Measurements from ENCODE around the gene KCTD1. TPM values are rescaled to one million over a fixed set of nuclear protein-coding genes. Genes with fewer than 3 reads are reported as not detected.

KCTD1 gene
- total RNA-seq, 1 experiment from 2014 or later, result 4.1 TPM

GRCh38 chr18:26432651-26433424 lies 115.5 kb downstream of the KCTD1 start:
- no TSS peak for BruUV-seq (replicated peaks)

GRCh38 chr18:26429535-26430226 lies 118.7 kb downstream of the KCTD1 start:
- intact Hi-C loops (cut with micrococcal nuclease; ENCODE audit: unreplicated experiment), result no loop called here
- no peak overlapping the region for H3K27ac ChIP-seq (ENCODE audit: low read depth, low read length, poor library complexity, severe bottlenecking)
- no peaks in the 10 kb centered on the region for H3K36me3 ChIP-seq (ENCODE audit: insufficient read depth, low read length, poor library complexity, severe bottlenecking)
- H3K27me3 ChIP-seq (replicated peaks; ENCODE audit: insufficient read depth, low read depth, low read length, poor library complexity), result no peaks in the 10 kb centered on the region
- DNase-seq (ENCODE audit: low spot score), result peak; percentile 45
- POLR2A ChIA-PET (ENCODE audit: low non-redundant PET), result no interaction called here
- CTCF ChIA-PET, result no interaction called here
- no TSS peak for BruUV-seq (replicated peaks)
- no peak overlapping the region for H3K4me3 ChIP-seq (ENCODE audit: low read depth, low read length, poor library complexity, severe bottlenecking)
- no peaks in the 10 kb centered on the region for H3K4me1 ChIP-seq (ENCODE audit: insufficient read depth, low read length, poor library complexity, severe bottlenecking)
- no peaks in the 10 kb centered on the region for H3K9me3 ChIP-seq (ENCODE audit: low read depth, low read length, poor library complexity, severe bottlenecking)
- TF ChIP-seq CTCF (conservative IDR thresholded peaks at IDR 0.05; ENCODE audit: low read depth, low read length), result no peak

More at GRCh38 chr18:26432651-26433424, 115.5 kb downstream of the KCTD1 start:
- CTCF ChIA-PET, result no interaction called here
- Histone ChIP-seq H3K36me3 (ENCODE audit: insufficient read depth, low read length, poor library complexity, severe bottlenecking) (no peaks in the 10 kb centered on the region), H3K9me3 (ENCODE audit: low read depth, low read length, poor library complexity, severe bottlenecking) (no peaks in the 10 kb centered on the region), H3K4me3 (ENCODE audit: low read depth, low read length, poor library complexity, severe bottlenecking) (no peak overlapping the region), H3K27ac (ENCODE audit: low read depth, low read length, poor library complexity, severe bottlenecking) (no peak overlapping the region), H3K4me1 (ENCODE audit: insufficient read depth, low read length, poor library complexity, severe bottlenecking) (no peaks in the 10 kb centered on the region), H3K27me3 (replicated peaks; ENCODE audit: insufficient read depth, low read depth, low read length, poor library complexity) (no peaks in the 10 kb centered on the region)
- POLR2A ChIA-PET (ENCODE audit: low non-redundant PET), result no interaction called here
- TF ChIP-seq EZH2 (IDR thresholded peaks at IDR 0.05; ENCODE audit: borderline replicate concordance, low read depth, low read length, poor library complexity, severe bottlenecking), result no peak
- no peak for TF ChIP-seq CTCF (conservative IDR thresholded peaks at IDR 0.05; ENCODE audit: low read depth, low read length)
- intact Hi-C loops (cut with micrococcal nuclease; ENCODE audit: unreplicated experiment), result no loop called here
- DNase-seq (ENCODE audit: low spot score), result no peak

- DNase-seq (ENCODE audit: low spot score), result no peak
- no peak overlapping the region for H3K4me3 ChIP-seq (ENCODE audit: low read depth, low read length, poor library complexity, severe bottlenecking)
- peaks cover 3% of the 10 kb centered on the region for H3K27me3 ChIP-seq (replicated peaks; ENCODE audit: insufficient read depth, low read depth, low read length, poor library complexity)
- H3K9me3 ChIP-seq (ENCODE audit: low read depth, low read length, poor library complexity, severe bottlenecking), result no peaks in the 10 kb centered on the region
- H3K36me3 ChIP-seq (ENCODE audit: insufficient read depth, low read length, poor library complexity, severe bottlenecking), result no peaks in the 10 kb centered on the region
- intact Hi-C loops (cut with micrococcal nuclease; ENCODE audit: unreplicated experiment), result no loop called here
- no peak overlapping the region for H3K27ac ChIP-seq (ENCODE audit: low read depth, low read length, poor library complexity, severe bottlenecking)
- TF ChIP-seq EZH2 (IDR thresholded peaks at IDR 0.05; ENCODE audit: borderline replicate concordance, low read depth, low read length, poor library complexity, severe bottlenecking) (no peak), CTCF (conservative IDR thresholded peaks at IDR 0.05; ENCODE audit: low read depth, low read length) (no peak)
- BruUV-seq (replicated peaks), result no TSS peak
- H3K4me1 ChIP-seq (ENCODE audit: insufficient read depth, low read length, poor library complexity, severe bottlenecking), result no peaks in the 10 kb centered on the region
- CTCF ChIA-PET, result no interaction called here
- POLR2A ChIA-PET (ENCODE audit: low non-redundant PET), result no interaction called here
Observed at GRCh38 chr18:26425148-26425531, 123.2 kb downstream of the KCTD1 start.
